GM12892 (cell line): ENCODE measurements around the gene SERPINI1.

Source experiments
- POLR2A ChIP-seq: IDR thresholded peaks from 2 replicates; pipeline ENCODE4 v1.6.1; 2011; ENCODE audit warnings: low read depth, low read length, control low read depth
- POLR2AphosphoS5 ChIP-seq: IDR thresholded peaks from 2 replicates; pipeline ENCODE4 v1.6.1; 2011; ENCODE audit warnings: low read depth, low read length, control low read depth
- TAF1 ChIP-seq: IDR thresholded peaks from 2 replicates; pipeline ENCODE4 v1.6.1; 2011; ENCODE audit warnings: low read depth, mild to moderate bottlenecking, control low read depth, low read length, borderline replicate concordance

DNA sequence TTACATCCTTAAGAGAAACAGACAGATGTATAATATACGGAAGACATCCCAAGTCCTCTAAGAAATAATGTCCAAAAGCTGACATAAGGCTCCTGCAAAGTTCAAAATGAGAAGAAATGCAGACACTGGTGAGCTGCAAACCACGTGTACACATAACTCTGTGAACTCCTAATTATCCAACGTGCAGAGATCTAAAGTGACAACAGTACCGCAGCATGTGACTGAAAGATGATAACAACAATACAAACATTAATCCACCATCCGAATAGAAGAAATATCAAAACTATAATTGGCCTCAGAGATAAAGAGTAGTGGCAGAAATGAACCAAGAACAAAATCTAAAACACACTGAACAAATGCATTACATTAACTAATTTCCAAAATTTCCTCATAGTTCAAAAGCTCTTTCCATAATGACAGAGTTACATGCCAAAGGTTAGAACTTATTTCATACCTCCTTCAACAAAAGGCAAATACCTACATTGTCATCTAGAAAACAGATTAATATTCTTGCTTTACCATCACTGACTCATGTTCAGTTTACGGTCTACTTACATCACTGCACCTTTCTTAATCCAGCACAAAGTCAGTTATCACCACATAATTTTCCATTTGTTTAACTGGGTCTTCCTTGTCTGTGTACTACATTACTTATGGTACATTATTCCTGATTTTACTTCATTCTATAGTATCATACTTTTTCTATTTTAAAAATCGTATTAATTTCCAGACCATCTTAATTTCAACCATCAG, 3.0 kb upstream of the SERPINI1 start:
- TF ChIP-seq POLR2AphosphoS5 (no peak), TAF1 (no peak), POLR2A (no peak)
